SK-N-SH (cell line): ENCODE measurements around the gene RALY. TPM values are rescaled to one million over a fixed set of nuclear protein-coding genes. Genes with fewer than 3 reads are reported as not detected.

Experiments
- CTCF ChIA-PET: fragments of 300-600, 350-600 bp; formaldehyde crosslinking; extraction: SDS; loops from one replicate; lab custom pipeline; 2021; lab: Yijun Ruan, JAX
- POLR2A ChIA-PET: fragments of 350-600 bp; sonication (Branson Sonifier 250); formaldehyde crosslinking; extraction: SDS; loops from one replicate; lab custom pipeline; 2020; ENCODE audit warnings: antibody characterized with exemption, inconsistent platforms; lab: Yijun Ruan, JAX
- DNase-seq: peaks from one replicate; pipeline ENCODE4 v3.0.0; 2012
- H2AFZ ChIP-seq: fragments of 200-600 bp; sonication (generic); 2 replicates; pipeline ENCODE4 v1.8.1; 2016; ENCODE audit warnings: antibody characterized with exemption, mild to moderate bottlenecking, low read depth
- H3F3A ChIP-seq: fragments of 200-600 bp; sonication (generic); replicated peaks from 2 replicates; pipeline ENCODE3; 2016; ENCODE audit warnings: antibody characterized with exemption, mild to moderate bottlenecking; ENCODE audit not compliant: insufficient read depth
- H3K27ac ChIP-seq, 2 experiments: fragments of 200-500 bp in 1 of 2; fragments of 200-600 bp in 1 of 2; sonication (Bioruptor generic) in 1 of 2; sonication (generic), shearing (Covaris generic) in 1 of 2; 2 replicates each; pipeline versions ENCODE4 v1.5.1 to v1.6.1; 2014 to 2016; ENCODE audit warnings: low read depth in 2 of 2, inconsistent platforms in 1 of 2, low read length in 1 of 2, mild to moderate bottlenecking in 1 of 2, mixed read lengths in 1 of 2
- H3K27me3 ChIP-seq: fragments of 200-600 bp; sonication (generic), shearing (Covaris generic); 2 replicates; pipeline ENCODE4 v1.6.1; 2016; ENCODE audit warnings: mixed run types; ENCODE audit not compliant: insufficient read depth
- H3K36me3 ChIP-seq, 2 experiments: fragments of 200-500 bp in 1 of 2; fragments of 200-600 bp in 1 of 2; sonication (Bioruptor generic) in 1 of 2; sonication (generic) in 1 of 2; replicated peaks in 1 of 2; 2 replicates each; pipeline versions ENCODE3 to v1.5.1; 2014 to 2016; ENCODE audit warnings: low read length in 1 of 2, mild to moderate bottlenecking in 1 of 2; ENCODE audit not compliant: insufficient read depth in 2 of 2, control insufficient read depth in 1 of 2
- H3K4me1 ChIP-seq, 2 experiments: fragments of 200-500 bp in 1 of 2; fragments of 200-600 bp in 1 of 2; sonication (Bioruptor generic) in 1 of 2; sonication (generic), shearing (Covaris generic) in 1 of 2; 2 replicates each; pipeline versions ENCODE4 v1.5.1 to v1.6.1; 2014 to 2016; ENCODE audit warnings: low read depth in 1 of 2, low read length in 1 of 2, mixed run types in 1 of 2; ENCODE audit not compliant: insufficient read depth in 2 of 2, control insufficient read depth in 1 of 2
- H3K4me2 ChIP-seq: fragments of 200-600 bp; sonication (generic), shearing (Covaris generic); 2 replicates; pipeline ENCODE4 v1.6.1; 2017; ENCODE audit warnings: mixed run types
- H3K4me3 ChIP-seq, 2 experiments: fragments of 200-500 bp in 1 of 2; fragments of 200-600 bp in 1 of 2; sonication (Bioruptor generic) in 1 of 2; sonication (generic), shearing (Covaris generic) in 1 of 2; 2 replicates each; pipeline versions ENCODE4 v1.5.1 to v1.8.1; 2014 to 2016; ENCODE audit warnings: low read depth in 2 of 2, inconsistent platforms in 1 of 2, low read length in 1 of 2, mild to moderate bottlenecking in 1 of 2, mixed read lengths in 1 of 2, moderate library complexity in 1 of 2
- H3K79me2 ChIP-seq: fragments of 200-600 bp; sonication (generic); 2 replicates; pipeline ENCODE4 v1.8.1; 2017; ENCODE audit warnings: mild to moderate bottlenecking; ENCODE audit not compliant: insufficient read depth
- H3K9ac ChIP-seq: fragments of 200-600 bp; sonication (generic); 2 replicates; pipeline ENCODE4 v1.6.1; 2017; ENCODE audit warnings: mixed run types
- H3K9me2 ChIP-seq: fragments of 200-600 bp; sonication (generic); 2 replicates; pipeline ENCODE4 v1.6.1; 2017; ENCODE audit warnings: mixed run types
- H3K9me3 ChIP-seq: fragments of 200-600 bp; sonication (generic); 2 replicates; pipeline ENCODE4 v1.6.1; 2017; ENCODE audit warnings: mixed run types, mild to moderate bottlenecking, moderate library complexity
- H4K20me1 ChIP-seq: fragments of 200-600 bp; sonication (generic); 2 replicates; pipeline ENCODE4 v1.6.1; 2017; ENCODE audit warnings: mild to moderate bottlenecking, mixed run types; ENCODE audit not compliant: insufficient read depth
- CHD2 ChIP-seq: fragments of 150-350 bp; IDR thresholded peaks from 2 replicates; pipeline ENCODE4 v1.6.1; 2018; ENCODE audit warnings: low read length; ENCODE audit not compliant: partially characterized antibody
- EP300 ChIP-seq, 2 experiments: IDR thresholded peaks; 2 replicates each; pipeline versions ENCODE4 v1.4.0 to v1.6.1; 2012; ENCODE audit warnings: borderline replicate concordance in 1 of 2, low read depth in 1 of 2, low read length in 1 of 2
- FOSL2 ChIP-seq: IDR thresholded peaks from 2 replicates; pipeline ENCODE4 v1.4.0; 2012; ENCODE audit warnings: low read depth, mild to moderate bottlenecking, moderate library complexity, borderline replicate concordance
- FOXM1 ChIP-seq: IDR thresholded peaks from 2 replicates; pipeline ENCODE4 v1.4.0; 2012; ENCODE audit warnings: low read depth, mild to moderate bottlenecking
- GATA2 ChIP-seq: sonication (generic); formaldehyde crosslinking; IDR thresholded peaks from 2 replicates; pipeline ENCODE4 v1.5.0; 2020; ENCODE audit warnings: mild to moderate bottlenecking, missing genetic modification reagents
- MAX ChIP-seq: IDR thresholded peaks from 2 replicates; pipeline ENCODE4 v1.4.0; 2012; ENCODE audit warnings: low read depth
- MXI1 ChIP-seq: IDR thresholded peaks from 2 replicates; pipeline ENCODE4 v1.6.1; 2012; ENCODE audit warnings: mild to moderate bottlenecking, low read depth, low read length, improper control_type of control experiment
- NFIC ChIP-seq: IDR thresholded peaks from 2 replicates; pipeline ENCODE4 v1.4.0; 2012; ENCODE audit warnings: borderline replicate concordance
- NRF1 ChIP-seq: IDR thresholded peaks from 2 replicates; pipeline ENCODE4 v1.6.1; 2012; ENCODE audit warnings: low read depth, mild to moderate bottlenecking, low read length
- POLR2AphosphoS5 ChIP-seq: IDR thresholded peaks from 2 replicates; pipeline ENCODE4 v1.6.1; 2012; ENCODE audit warnings: low read depth, low read length
- RCOR1 ChIP-seq: fragments of 150-350 bp; IDR thresholded peaks from 2 replicates; pipeline ENCODE4 v1.6.1; 2017; ENCODE audit warnings: antibody characterized with exemption, low read length
- RFX5 ChIP-seq: IDR thresholded peaks from 2 replicates; pipeline ENCODE4 v1.6.1; 2012; ENCODE audit warnings: mild to moderate bottlenecking, improper control_type of control experiment, low read length
- SMC3 ChIP-seq: IDR thresholded peaks from 2 replicates; pipeline ENCODE4 v1.6.1; 2012; ENCODE audit warnings: low read depth, low read length, improper control_type of control experiment
- TAF1 ChIP-seq: IDR thresholded peaks from 2 replicates; pipeline ENCODE4 v1.6.1; 2012; ENCODE audit warnings: low read depth, mild to moderate bottlenecking, low read length, moderate library complexity, borderline replicate concordance
- TEAD4 ChIP-seq: IDR thresholded peaks from 2 replicates; pipeline ENCODE4 v1.4.0; 2012; ENCODE audit warnings: mild to moderate bottlenecking, borderline replicate concordance; ENCODE audit not compliant: insufficient read depth
- USF1 ChIP-seq: IDR thresholded peaks from 2 replicates; pipeline ENCODE4 v1.4.0; 2012; ENCODE audit warnings: low read depth, borderline replicate concordance
- ZBTB33 ChIP-seq: IDR thresholded peaks from 2 replicates; pipeline ENCODE4 v1.4.0; 2012; ENCODE audit warnings: low read depth, borderline replicate concordance
- polyA plus RNA-seq, 3 experiments: library from polyadenylated mRNA; depleted of rRNA; stranded (reverse); fragments of >200 nt; gene quantifications; 2 replicates each; pipeline ENCODE4 v1.2.3, GENCODE V29; 2012
- TF ChIP-seq, protein P1 (sequence below): fragments of 150-350 bp; IDR thresholded peaks from 2 replicates; pipeline ENCODE4 v1.6.1; 2016; ENCODE audit warnings: mild to moderate bottlenecking, low read depth, low read length
- TF ChIP-seq, protein P2 (sequence below): IDR thresholded peaks from 2 replicates; pipeline ENCODE4 v1.6.1; 2012; ENCODE audit warnings: mild to moderate bottlenecking, low read depth, low read length, moderate library complexity

Gene RALY
- polyA plus RNA-seq, 1 of the 3 experiments (the other 2 are of a cell fraction), result 130 TPM

DNA sequence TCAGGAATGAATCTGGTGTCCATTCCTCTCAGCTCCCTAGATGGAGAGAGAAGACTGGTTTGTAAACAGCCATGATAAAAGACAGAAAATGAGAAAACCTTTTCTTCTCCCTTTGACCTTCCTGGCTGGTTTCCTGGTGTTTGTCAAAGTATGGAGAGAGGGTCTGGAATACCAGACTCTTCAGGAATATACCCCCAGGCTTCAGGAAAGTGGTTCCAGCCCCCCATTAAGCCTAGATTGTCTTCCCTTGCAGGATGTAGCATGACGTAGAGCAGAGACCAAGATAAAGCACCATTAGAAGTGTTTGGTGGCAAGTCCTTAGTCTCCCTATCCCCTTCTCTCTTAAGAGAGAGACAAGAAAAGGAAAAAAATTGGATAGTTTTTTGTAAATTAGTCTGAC is 67.3 kb downstream of the RALY start (continued):
- TF ChIP-seq, protein P1, sequence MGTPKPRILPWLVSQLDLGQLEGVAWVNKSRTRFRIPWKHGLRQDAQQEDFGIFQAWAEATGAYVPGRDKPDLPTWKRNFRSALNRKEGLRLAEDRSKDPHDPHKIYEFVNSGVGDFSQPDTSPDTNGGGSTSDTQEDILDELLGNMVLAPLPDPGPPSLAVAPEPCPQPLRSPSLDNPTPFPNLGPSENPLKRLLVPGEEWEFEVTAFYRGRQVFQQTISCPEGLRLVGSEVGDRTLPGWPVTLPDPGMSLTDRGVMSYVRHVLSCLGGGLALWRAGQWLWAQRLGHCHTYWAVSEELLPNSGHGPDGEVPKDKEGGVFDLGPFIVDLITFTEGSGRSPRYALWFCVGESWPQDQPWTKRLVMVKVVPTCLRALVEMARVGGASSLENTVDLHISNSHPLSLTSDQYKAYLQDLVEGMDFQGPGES, result no peak
- TF ChIP-seq SMC3, result no peak
- TF ChIP-seq ZBTB33, result no peak
- peak; percentile 54; the same call in 1 of the 2 replicates for TF ChIP-seq GATA2 (CRISPR knock-in tag)
- TF ChIP-seq FOSL2, result no peak
- TF ChIP-seq EP300 (IDR thresholded peaks at IDR 0.05; ENCODE audit: borderline replicate concordance in 1 of 2, low read depth in 1 of 2, low read length in 1 of 2), result peak in 1 of 2 experiments; percentile 90; a peak in 2 of 4 replicates
- TF ChIP-seq USF1, result no peak
- TF ChIP-seq CHD2, result peak; percentile 38

DNA sequence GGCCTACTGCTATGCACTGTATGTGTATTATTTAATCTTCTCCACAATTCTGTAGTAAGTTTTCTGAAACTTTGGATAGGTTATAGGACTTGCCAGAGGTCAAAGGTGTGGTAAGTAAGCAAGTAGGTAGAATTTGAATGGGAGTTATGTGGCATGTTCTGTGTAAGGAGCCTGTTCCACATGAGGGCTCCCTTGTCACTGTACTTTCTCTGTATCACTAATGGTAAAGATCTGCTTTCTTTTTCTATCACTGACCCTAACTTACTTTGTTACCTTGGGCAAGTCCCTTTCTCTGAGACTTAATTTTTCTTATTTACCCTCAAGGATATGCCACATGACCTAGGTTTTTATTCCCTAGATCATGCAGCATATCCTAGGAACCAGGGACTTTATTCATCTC is 68.0 kb downstream of the RALY start:
- ChIA-PET POLR2A (interaction anchor here (1.7 kb wide), 1 partner anchor 50 kb away, joined by 3 read pairs; the partner anchor contains the start of gene EIF2S2), CTCF (interaction anchor here (2.6 to 3.6 kb wide), 2 partner anchors 19 to 198 kb away, joined by 7 to 17 read pairs; no protein-coding TSS in a partner anchor)
- H3K4me1 ChIP-seq, result peaks cover 0 to 59% of the 10 kb centered on the region in 2 experiments; a peak in 2 of 4 replicates
- H4K20me1 ChIP-seq, result peaks cover 97% of the 10 kb centered on the region
- no peaks in the 10 kb centered on the region for H3K9me3 ChIP-seq
- no peak overlapping the region for H2AFZ ChIP-seq
- no peak overlapping the region for H3K4me2 ChIP-seq
- no peaks in the 10 kb centered on the region for H3K9me2 ChIP-seq
- TF ChIP-seq RFX5 (no peak), POLR2AphosphoS5 (no peak), NFIC (no peak), MAX (no peak), TEAD4 (no peak), FOXM1 (no peak), USF1 (no peak), NRF1 (no peak), RCOR1 (no peak), TAF1 (no peak), MXI1 (no peak), SMC3 (no peak)
- TF ChIP-seq, protein P2, sequence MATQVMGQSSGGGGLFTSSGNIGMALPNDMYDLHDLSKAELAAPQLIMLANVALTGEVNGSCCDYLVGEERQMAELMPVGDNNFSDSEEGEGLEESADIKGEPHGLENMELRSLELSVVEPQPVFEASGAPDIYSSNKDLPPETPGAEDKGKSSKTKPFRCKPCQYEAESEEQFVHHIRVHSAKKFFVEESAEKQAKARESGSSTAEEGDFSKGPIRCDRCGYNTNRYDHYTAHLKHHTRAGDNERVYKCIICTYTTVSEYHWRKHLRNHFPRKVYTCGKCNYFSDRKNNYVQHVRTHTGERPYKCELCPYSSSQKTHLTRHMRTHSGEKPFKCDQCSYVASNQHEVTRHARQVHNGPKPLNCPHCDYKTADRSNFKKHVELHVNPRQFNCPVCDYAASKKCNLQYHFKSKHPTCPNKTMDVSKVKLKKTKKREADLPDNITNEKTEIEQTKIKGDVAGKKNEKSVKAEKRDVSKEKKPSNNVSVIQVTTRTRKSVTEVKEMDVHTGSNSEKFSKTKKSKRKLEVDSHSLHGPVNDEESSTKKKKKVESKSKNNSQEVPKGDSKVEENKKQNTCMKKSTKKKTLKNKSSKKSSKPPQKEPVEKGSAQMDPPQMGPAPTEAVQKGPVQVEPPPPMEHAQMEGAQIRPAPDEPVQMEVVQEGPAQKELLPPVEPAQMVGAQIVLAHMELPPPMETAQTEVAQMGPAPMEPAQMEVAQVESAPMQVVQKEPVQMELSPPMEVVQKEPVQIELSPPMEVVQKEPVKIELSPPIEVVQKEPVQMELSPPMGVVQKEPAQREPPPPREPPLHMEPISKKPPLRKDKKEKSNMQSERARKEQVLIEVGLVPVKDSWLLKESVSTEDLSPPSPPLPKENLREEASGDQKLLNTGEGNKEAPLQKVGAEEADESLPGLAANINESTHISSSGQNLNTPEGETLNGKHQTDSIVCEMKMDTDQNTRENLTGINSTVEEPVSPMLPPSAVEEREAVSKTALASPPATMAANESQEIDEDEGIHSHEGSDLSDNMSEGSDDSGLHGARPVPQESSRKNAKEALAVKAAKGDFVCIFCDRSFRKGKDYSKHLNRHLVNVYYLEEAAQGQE, result no peak
- H3K79me2 ChIP-seq, result peaks cover 88% of the 10 kb centered on the region
- no peak overlapping the region for H3K9ac ChIP-seq
- H3K4me3 ChIP-seq, result no peak overlapping the region
- H3K27ac ChIP-seq, result peak overlapping the region in 1 of 2 experiments; percentile 86; a peak in 2 of 4 replicates
- H3K36me3 ChIP-seq, result peaks cover 0 to 5% of the 10 kb centered on the region in 2 experiments
- peaks cover 4% of the 10 kb centered on the region for H3F3A ChIP-seq
- no peaks in the 10 kb centered on the region for H3K27me3 ChIP-seq
- DNase-seq, result no peak
